Upper lobe of left lung (tissue), 6 donors: Measurements from ENCODE around the gene CD164L2. TPM values are rescaled to one million over a fixed set of nuclear protein-coding genes. Genes with fewer than 3 reads are reported as not detected.

ENCODE experiments used
- ATAC-seq, 2 donors: fragments of 200-7000 bp; cut with Tn5 transposase; one replicate each; pipeline ENCODE4 v1.9.1; 2022; ENCODE audit warnings: mild to moderate bottlenecking in 2 of 2, moderate library complexity in 2 of 2; ENCODE audit not compliant: low FRiP score in 2 of 2
- DNase-seq, 2 donors: peaks; one replicate each; pipeline ENCODE4 v3.0.0-alpha.2; 2019 to 2020
- H3K27ac ChIP-seq, 4 donors: fragments of 200-600 bp; sonication (generic); one replicate each; pipeline ENCODE4 v1.5.1; 2016 to 2019
- H3K27me3 ChIP-seq, 4 donors: fragments of 200-600 bp; sonication (generic); one replicate each; pipeline ENCODE4 v1.5.1; 2017 to 2019
- H3K36me3 ChIP-seq, 4 donors: fragments of 200-600 bp; sonication (generic); one replicate each; pipeline ENCODE4 v1.5.1; 2016 to 2019
- H3K4me1 ChIP-seq, 4 donors: fragments of 200-600 bp; sonication (generic); one replicate each; pipeline ENCODE4 v1.5.1; 2018 to 2019
- H3K4me3 ChIP-seq, 4 donors: fragments of 200-600 bp; sonication (generic); one replicate each; pipeline ENCODE4 v1.5.1; 2017 to 2019; ENCODE audit warnings: mild to moderate bottlenecking in 2 of 4, moderate library complexity in 1 of 4
- H3K9me3 ChIP-seq, 4 donors: fragments of 200-600 bp; sonication (generic); one replicate each; pipeline ENCODE4 v1.5.1; 2018 to 2019
- EP300 ChIP-seq, 4 donors: sonication (generic); formaldehyde crosslinking; IDR thresholded peaks; one replicate each; pipeline ENCODE4 v1.5.1; 2017; ENCODE audit warnings: antibody characterized with exemption in 4 of 4, control low read depth in 2 of 4
- POLR2A ChIP-seq, 4 donors: fragments of 450-650 bp; IDR thresholded peaks; one replicate each; pipeline ENCODE4 v1.5.1; 2016 to 2017; ENCODE audit warnings: antibody characterized with exemption in 4 of 4, mild to moderate bottlenecking in 2 of 4
- POLR2AphosphoS5 ChIP-seq, 2 donors: sonication (generic); formaldehyde crosslinking; IDR thresholded peaks; one replicate each; pipeline ENCODE4 v1.5.1; 2017; ENCODE audit warnings: antibody characterized with exemption in 2 of 2
- WGBS, 2 donors: methylation state at CpG; one replicate each; pipeline ENCODE4 v1.1.5; 2017 to 2018; 5-methylcytosine and 5-hydroxymethylcytosine counted together
- total RNA-seq, 6 donors: library from RNA; depleted of rRNA in 4 of 6; stranded (reverse); fragments of >200 nt in 4 of 6; gene quantifications; one replicate each; pipeline versions ENCODE4 v1.1.0 to v1.2.1, GENCODE V29; 2016 to 2021
- TF ChIP-seq, protein P1 (sequence below), 6 experiments: fragments of 450-650 bp in 4 of 6; fragments of 200-600 bp in 2 of 6; sonication (generic) in 2 of 6; IDR thresholded peaks; one replicate each; pipeline ENCODE4 v1.5.1; 2016 to 2019; ENCODE audit warnings: antibody characterized with exemption in 6 of 6
- donor health status: DM: no; HTN: no; CAD: no; lungs with moderate emphysema.
- donor health status: DM: no; HTN: yes; CAD: no; lungs with severe emphysema.

CD164L2 gene
- total RNA-seq, 6 donors from 2014 or later: 2.3 to 12.3 (median 5.5) TPM

DNA sequence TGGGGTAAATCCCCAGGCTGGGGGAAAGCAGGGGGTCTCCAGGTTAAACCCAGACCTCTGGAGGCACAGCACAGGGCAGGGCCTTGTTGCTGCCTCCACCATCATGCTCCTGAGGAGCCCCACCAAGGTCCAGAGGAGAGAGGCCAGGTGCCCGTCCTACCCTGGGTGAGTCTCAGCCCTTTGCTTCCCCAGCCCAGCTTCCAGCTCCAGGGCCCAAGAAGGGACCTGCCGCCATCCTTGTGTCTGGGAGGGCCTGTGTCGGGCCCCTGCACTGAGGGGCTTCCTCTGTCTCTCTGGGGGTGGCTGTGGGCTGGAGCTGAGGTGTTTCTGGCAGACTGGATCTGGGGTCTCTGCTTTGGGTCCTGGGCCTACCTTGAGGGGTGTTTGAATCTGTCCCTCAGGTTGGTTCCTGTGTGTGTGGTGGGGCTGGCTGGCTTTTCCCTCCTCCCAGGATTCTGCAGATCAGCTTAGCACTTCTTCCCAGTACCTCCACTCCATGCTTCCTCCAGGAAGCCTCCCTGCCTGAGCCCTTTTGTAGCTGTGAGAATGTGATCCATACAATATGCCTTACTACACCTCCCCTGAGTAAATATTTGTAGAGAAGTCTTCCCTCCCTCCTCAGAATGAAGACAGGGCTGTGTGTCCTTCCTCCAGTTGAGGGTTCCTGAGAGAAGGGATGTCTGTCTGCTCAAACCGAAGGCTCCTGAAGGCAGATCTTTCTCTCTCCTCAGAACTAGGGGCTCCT is 15.4 kb upstream of the CD164L2 start:
- TF ChIP-seq POLR2AphosphoS5 (IDR thresholded peaks at IDR 0.05) (no peak), POLR2A (IDR thresholded peaks at IDR 0.05) (no peak), EP300 (IDR thresholded peaks at IDR 0.05) (no peak)
- TF ChIP-seq, protein P1, sequence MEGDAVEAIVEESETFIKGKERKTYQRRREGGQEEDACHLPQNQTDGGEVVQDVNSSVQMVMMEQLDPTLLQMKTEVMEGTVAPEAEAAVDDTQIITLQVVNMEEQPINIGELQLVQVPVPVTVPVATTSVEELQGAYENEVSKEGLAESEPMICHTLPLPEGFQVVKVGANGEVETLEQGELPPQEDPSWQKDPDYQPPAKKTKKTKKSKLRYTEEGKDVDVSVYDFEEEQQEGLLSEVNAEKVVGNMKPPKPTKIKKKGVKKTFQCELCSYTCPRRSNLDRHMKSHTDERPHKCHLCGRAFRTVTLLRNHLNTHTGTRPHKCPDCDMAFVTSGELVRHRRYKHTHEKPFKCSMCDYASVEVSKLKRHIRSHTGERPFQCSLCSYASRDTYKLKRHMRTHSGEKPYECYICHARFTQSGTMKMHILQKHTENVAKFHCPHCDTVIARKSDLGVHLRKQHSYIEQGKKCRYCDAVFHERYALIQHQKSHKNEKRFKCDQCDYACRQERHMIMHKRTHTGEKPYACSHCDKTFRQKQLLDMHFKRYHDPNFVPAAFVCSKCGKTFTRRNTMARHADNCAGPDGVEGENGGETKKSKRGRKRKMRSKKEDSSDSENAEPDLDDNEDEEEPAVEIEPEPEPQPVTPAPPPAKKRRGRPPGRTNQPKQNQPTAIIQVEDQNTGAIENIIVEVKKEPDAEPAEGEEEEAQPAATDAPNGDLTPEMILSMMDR (IDR thresholded peaks at IDR 0.05): no peak
- no peak for ATAC-seq
- H3K36me3 ChIP-seq: no peaks in the 10 kb centered on the region
- H3K9me3 ChIP-seq: no peaks in the 10 kb centered on the region
- H3K4me1 ChIP-seq: peaks cover 24 to 52% (median 30%) of the 10 kb centered on the region in 4 donors
- H3K27ac ChIP-seq: no peak overlapping the region
- no peaks in the 10 kb centered on the region for H3K27me3 ChIP-seq
- no peak for DNase-seq
- 85 to 92% methylated on average over 4 of the region's 4 CpGs for WGBS, 2 donors
- no peak overlapping the region for H3K4me3 ChIP-seq

DNA sequence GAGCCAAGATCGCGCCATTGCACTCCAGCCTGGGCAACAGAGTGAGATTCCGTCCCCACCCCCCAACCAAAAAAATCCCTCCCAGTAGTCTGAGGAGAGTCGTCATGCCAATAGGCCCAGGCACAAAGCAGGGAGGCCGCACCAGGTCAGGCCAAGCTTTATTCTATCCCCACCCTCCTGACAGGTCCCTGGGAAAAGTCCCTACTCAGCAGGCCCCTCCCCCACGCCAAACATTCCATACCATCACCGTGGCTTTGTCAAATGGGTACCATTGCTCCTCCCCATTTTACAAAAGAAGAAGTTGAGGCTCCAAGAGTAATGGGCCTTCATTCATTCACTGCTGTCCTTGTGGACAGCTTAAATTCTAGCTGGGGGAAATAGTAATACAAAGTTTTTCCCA is 14.6 kb upstream of the CD164L2 start:
- ATAC-seq (no peak), DNase-seq (no peak)

DNA sequence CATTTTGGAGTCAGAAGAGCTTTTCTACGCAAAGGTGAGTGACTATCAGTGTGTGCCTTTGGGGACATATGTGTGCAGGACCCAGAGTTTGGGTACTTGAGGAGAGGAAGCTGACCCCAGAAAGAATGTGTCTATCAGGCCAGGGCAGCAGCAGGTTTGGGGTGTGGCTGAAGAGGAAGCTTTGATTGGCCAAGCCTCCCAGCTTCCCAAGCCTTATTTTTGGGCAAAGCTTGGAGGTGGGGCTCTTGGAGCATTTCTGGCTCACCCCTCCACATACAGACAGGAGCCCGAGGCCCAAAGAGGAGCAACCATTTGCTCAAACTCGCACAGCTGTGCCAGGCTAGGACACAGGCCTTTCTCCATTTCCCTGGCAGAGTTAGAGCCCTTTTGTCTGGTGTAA is 14.0 kb upstream of the CD164L2 start:
- no peak for TF ChIP-seq POLR2A (IDR thresholded peaks at IDR 0.05)
- no peak for TF ChIP-seq EP300 (IDR thresholded peaks at IDR 0.05)
- TF ChIP-seq, protein P1 (IDR thresholded peaks at IDR 0.05): no peak
- no peak for TF ChIP-seq POLR2AphosphoS5 (IDR thresholded peaks at IDR 0.05)
- H3K36me3 ChIP-seq: no peaks in the 10 kb centered on the region
- no peak for DNase-seq
- ATAC-seq: no peak
- H3K9me3 ChIP-seq: no peaks in the 10 kb centered on the region
- WGBS, 2 donors: 78 to 85% methylated on average over 1 to 3 of the region's 3 CpGs
- H3K4me3 ChIP-seq: no peak overlapping the region
- H3K27me3 ChIP-seq: no peaks in the 10 kb centered on the region
- H3K4me1 ChIP-seq: peaks cover 18 to 46% (median 31%) of the 10 kb centered on the region in 4 donors
- no peak overlapping the region for H3K27ac ChIP-seq

More for the DNA sequence above, 14.6 kb upstream of the CD164L2 start:
- 75 to 83% methylated on average over 7 of the region's 7 CpGs for WGBS, 2 donors
- Histone ChIP-seq H3K27ac (no peak overlapping the region), H3K4me1 (peaks cover 20 to 46% (median 31%) of the 10 kb centered on the region in 4 donors), H3K36me3 (no peaks in the 10 kb centered on the region), H3K9me3 (no peaks in the 10 kb centered on the region), H3K4me3 (no peak overlapping the region), H3K27me3 (no peaks in the 10 kb centered on the region)
- TF ChIP-seq POLR2A (IDR thresholded peaks at IDR 0.05) (no peak), POLR2AphosphoS5 (IDR thresholded peaks at IDR 0.05) (no peak), EP300 (IDR thresholded peaks at IDR 0.05) (no peak)
- TF ChIP-seq, protein P1 (IDR thresholded peaks at IDR 0.05): no peak

DNA sequence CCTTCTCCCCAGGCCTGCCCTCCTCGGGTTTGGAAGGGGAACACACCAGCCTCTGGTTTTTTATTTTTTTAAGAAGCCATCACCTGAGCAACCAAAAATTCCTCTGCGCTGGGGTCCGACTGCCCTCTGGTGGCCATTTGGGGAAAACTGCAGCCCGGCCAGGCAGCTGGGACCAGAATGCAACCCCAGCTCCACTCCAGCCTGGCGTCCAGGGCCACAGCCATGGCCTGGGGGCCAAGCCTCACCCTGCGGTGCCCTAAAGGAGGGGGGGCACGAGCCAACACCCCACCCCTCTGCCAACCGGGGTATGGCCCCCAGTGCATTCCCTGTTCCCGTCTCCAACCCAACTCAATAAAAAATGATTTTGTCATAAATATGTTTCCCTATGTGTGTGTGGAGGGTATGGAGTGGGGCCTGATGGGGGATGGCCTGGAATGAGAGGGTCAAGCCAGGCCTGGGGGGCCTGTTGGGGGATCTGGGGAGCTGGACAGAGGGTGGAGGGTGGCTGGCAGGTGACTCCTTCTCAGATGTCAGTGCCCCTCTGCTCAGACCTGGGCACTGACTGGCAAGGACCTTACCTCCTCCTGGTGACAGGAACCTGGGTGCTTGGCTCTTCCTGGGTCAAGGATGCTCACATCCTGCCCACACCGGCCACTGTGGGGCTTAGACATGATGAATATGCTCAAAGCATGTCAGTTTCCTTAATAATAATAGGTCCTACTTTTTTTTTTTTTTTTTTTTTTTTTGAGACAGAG is 12.5 kb upstream of the CD164L2 start:
- ATAC-seq (peak; percentile 65 to 70), DNase-seq (peak; percentile 80 to 86)
- no peak overlapping the region for H3K27ac ChIP-seq
- H3K9me3 ChIP-seq: no peaks in the 10 kb centered on the region
- no peaks in the 10 kb centered on the region for H3K27me3 ChIP-seq
- no peaks in the 10 kb centered on the region for H3K36me3 ChIP-seq
- peaks cover 25 to 46% (median 36%) of the 10 kb centered on the region in 4 donors for H3K4me1 ChIP-seq
- TF ChIP-seq POLR2A (IDR thresholded peaks at IDR 0.05): peak in 1 of 4 donors; percentile 35
- TF ChIP-seq, protein P1 (IDR thresholded peaks at IDR 0.05): peak; percentile 88 to 97 (median 93)
- TF ChIP-seq POLR2AphosphoS5 (IDR thresholded peaks at IDR 0.05): peak in 1 of 2 donors; percentile 25
- no peak for TF ChIP-seq EP300 (IDR thresholded peaks at IDR 0.05)
- WGBS, 2 donors: 8 to 9% methylated on average over 9 to 10 of the region's 10 CpGs
- H3K4me3 ChIP-seq: no peak overlapping the region
